A673 (cell line): Measurements from ENCODE around the gene SRSF8.

ENCODE experiments used
- CTCF ChIP-seq: fragments of 300-800, 200-600 bp; sonication (generic); conservative IDR thresholded peaks from 2 replicates; pipeline ENCODE4 v1.5.1; 2017; ENCODE audit warnings: low read depth, mild to moderate bottlenecking, antibody characterized with exemption, low read length, moderate library complexity, mixed read lengths
- EZH2 ChIP-seq: fragments of 200-600 bp; sonication (generic); IDR thresholded peaks from 2 replicates; pipeline ENCODE4 v1.6.1; 2017; ENCODE audit warnings: borderline replicate concordance, low read depth, mild to moderate bottlenecking, mixed read lengths, antibody characterized with exemption, low read length; ENCODE audit not compliant: poor library complexity, severe bottlenecking

GRCh38 chr11:95115597-95115996, 48.9 kb downstream of the SRSF8 start:
- TF ChIP-seq CTCF = no peak
- no peak for TF ChIP-seq EZH2
